SH-SY5Y (cell line): ENCODE results near the gene PCSK4.

Source experiments
- GATA2 ChIP-seq: IDR thresholded peaks from 2 replicates; pipeline ENCODE4 v1.6.1; 2011; ENCODE audit warnings: mild to moderate bottlenecking, low read depth, low read length
- GATA3 ChIP-seq: IDR thresholded peaks from 2 replicates; pipeline ENCODE4 v1.6.1; 2011; ENCODE audit warnings: low read depth, mild to moderate bottlenecking, low read length, moderate library complexity

DNA sequence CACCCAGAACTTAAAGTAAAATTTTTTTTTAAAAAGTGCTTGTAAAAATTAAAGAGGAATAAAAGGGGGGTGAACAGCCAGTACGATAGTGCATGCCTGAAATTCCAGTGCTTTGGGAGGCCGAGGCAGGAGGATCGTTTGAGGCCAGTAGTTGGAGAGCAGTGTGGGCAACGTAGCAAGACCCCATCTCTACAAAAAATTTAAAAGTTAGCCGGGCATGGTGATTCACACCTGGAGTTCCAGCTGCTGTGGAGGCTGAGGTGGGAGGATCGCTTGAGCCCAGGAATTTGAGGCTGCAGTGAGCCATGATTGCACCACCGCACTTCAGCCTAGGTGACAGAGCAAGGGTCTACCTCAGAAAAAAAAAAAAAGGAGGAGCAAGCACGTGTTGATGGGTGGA, 14.9 kb upstream of the PCSK4 start:
- TF ChIP-seq GATA2 (no peak), GATA3 (no peak)
